Skeletal muscle satellite cell (primary cell): ENCODE results near the gene GRAMD1B.

Experiments
- H3K27me3 ChIP-seq: 2 replicates; pipeline ENCODE4 v1.7.0; 2013; ENCODE audit warnings: low read length; ENCODE audit not compliant: control insufficient read depth, insufficient read depth
- H3K36me3 ChIP-seq: 2 replicates; pipeline ENCODE4 v1.7.0; 2013; ENCODE audit warnings: mild to moderate bottlenecking, control low read depth, low read length; ENCODE audit not compliant: insufficient read depth
- H3K4me1 ChIP-seq: 2 replicates; pipeline ENCODE4 v1.7.0; 2013; ENCODE audit warnings: low read length; ENCODE audit not compliant: control insufficient read depth, insufficient read depth
- H3K4me2 ChIP-seq: 2 replicates; pipeline ENCODE4 v1.7.0; 2013; ENCODE audit warnings: mild to moderate bottlenecking, low read length
- H3K4me3 ChIP-seq: 2 replicates; pipeline ENCODE4 v1.7.0; 2013; ENCODE audit warnings: low read length
- H3K9ac ChIP-seq: 2 replicates; pipeline ENCODE4 v1.7.0; 2013; ENCODE audit warnings: mild to moderate bottlenecking, low read depth, low read length, moderate library complexity
- H3K9me3 ChIP-seq: replicated peaks from 2 replicates; pipeline ENCODE4 v1.7.0; 2013; ENCODE audit warnings: mild to moderate bottlenecking, control low read depth, low read length

GRAMD1B gene

GRCh38 chr11:123580557-123581275, 150.6 kb downstream of the GRAMD1B start:
- Histone ChIP-seq H3K9ac (no peak overlapping the region), H3K4me1 (no peaks in the 10 kb centered on the region), H3K4me2 (no peak overlapping the region), H3K9me3 (no peaks in the 10 kb centered on the region), H3K36me3 (no peaks in the 10 kb centered on the region), H3K27me3 (peaks cover 28% of the 10 kb centered on the region), H3K4me3 (no peak overlapping the region)

DNA sequence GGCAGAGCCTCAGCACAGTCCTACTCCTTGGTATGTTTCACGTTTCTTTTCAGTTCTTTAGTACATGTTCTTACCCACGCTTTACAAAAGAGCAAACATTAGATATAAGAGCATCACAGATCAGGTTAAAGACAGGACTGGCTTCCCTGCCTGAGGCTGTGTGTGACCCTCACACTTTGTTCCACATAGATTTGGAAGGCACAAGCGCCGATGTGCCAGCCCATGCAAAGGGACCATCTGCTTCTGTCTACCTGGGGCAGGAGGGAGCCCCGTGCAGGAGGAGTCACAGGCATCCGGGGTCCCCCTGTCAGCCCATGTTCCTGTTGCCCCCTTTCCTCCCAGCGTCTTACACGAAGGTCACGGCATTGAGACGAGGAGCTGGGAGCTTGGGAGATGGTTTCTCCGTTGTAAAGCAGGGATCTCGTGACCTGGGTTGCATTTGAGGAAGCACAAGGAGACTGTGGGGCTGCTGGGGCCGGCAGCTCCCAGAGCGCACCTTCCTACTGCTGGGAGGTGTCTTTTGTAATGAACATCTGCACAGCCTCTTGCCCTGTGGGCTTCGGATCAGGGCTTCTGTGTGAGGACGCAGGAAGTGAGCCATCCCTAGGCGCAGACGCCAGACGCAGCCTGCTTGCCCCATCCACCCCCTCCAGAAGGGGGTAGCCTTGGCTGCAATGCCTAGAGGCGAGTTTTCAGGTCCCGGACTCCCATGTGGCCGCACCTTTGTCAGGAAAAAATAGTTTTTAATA, 151.8 kb downstream of the GRAMD1B start:
- Histone ChIP-seq H3K4me2 (no peak overlapping the region), H3K36me3 (no peaks in the 10 kb centered on the region), H3K9ac (no peak overlapping the region), H3K9me3 (no peaks in the 10 kb centered on the region), H3K4me3 (no peak overlapping the region), H3K4me1 (no peaks in the 10 kb centered on the region), H3K27me3 (peaks cover 17% of the 10 kb centered on the region)

DNA sequence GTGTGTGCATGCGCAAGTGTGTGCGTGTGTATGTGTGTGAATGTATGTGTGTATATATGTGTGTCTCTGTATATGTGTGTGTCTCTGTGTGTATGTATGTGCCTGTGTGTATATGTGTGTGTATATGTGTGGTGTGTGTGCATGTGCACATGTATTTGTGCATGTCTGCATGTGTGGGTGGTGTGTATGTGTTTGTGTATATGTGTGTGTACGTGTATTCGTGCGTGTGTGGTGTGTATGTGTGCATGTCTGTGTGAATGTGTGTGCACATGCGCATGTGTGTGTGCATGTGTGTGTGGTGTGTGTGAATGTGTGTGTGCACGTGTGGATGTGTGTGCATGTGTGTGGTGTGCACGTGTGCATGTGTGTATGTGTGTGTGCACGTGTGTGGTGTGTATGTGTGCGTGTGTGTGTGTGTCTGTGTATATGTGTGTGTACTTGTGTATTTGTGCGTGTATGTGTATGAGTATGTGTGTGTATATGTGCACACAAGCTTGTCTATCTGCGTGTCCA, 153.0 kb downstream of the GRAMD1B start:
- Histone ChIP-seq H3K27me3 (peaks cover 16% of the 10 kb centered on the region), H3K36me3 (no peaks in the 10 kb centered on the region), H3K9me3 (no peaks in the 10 kb centered on the region), H3K4me1 (no peaks in the 10 kb centered on the region), H3K4me2 (no peak overlapping the region), H3K4me3 (no peak overlapping the region), H3K9ac (no peak overlapping the region)

DNA sequence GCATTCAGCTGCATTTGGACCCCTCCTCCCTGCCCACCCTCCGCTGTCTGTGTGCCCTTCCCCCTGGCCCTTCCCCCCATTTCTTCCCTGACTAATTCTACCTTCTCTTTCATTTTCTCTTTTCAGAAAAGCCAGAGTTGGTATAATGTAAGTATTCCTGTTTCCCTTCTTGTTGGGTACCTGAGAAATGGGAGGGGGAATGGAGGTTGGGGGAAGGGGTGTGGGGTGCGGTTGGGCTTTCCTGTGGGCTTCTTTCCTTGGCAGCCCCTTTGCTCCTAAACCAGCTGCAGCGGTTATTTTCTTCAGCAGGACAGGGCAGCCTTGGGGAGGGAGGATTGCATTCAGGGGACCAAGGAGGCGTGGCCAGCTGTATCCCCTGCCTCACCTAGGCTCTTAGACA, 154.1 kb downstream of the GRAMD1B start:
- Histone ChIP-seq H3K36me3 (no peaks in the 10 kb centered on the region), H3K4me3 (no peak overlapping the region), H3K27me3 (peaks cover 11% of the 10 kb centered on the region), H3K9ac (no peak overlapping the region), H3K4me1 (no peaks in the 10 kb centered on the region), H3K9me3 (no peaks in the 10 kb centered on the region), H3K4me2 (no peak overlapping the region)

DNA sequence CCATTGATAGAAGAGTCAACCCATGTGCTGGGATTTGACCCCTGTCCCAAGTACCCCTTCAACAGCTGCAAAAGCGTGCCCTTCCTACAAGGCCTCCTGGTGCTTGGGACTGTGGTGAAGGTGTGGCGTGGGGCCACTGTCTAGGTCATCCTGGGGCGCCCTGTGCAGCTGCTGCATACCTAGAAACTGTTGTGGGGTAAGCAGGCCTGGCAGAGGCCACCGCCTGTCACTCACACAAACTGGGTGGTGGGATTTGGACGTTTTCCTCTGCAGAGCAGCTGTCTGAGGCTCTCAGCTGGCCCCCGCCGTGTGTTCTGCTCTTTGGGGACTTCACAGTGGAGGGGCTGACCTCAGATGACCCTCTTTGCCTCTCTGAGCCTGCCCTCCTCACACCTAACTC, 154.7 kb downstream of the GRAMD1B start:
- Histone ChIP-seq H3K9ac (no peak overlapping the region), H3K36me3 (no peaks in the 10 kb centered on the region)

DNA sequence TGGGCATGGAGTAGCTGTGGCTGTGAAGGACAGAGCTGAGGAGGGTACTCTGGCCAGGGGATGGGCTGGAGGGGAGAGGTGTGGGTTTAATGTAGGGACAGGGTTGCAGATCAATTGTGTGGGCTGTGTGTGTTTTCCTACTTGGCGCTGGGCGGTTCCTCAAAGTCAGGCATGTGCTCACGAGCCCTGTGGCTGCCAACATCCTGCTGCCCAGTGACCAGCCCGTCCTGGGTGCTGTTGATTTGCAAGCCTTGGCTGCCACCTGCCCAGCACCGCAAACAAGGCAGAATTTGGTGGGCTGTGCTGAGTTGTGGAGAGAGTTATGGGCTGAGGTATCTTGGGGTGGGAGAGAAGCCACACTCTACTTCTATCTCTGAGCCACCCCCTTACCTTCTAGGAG, 155.1 kb downstream of the GRAMD1B start:
- H3K4me1 ChIP-seq = peaks cover 6% of the 10 kb centered on the region
- H3K9me3 ChIP-seq = no peaks in the 10 kb centered on the region
- H3K27me3 ChIP-seq = peaks cover 9% of the 10 kb centered on the region
- H3K4me3 ChIP-seq = no peak overlapping the region
- H3K4me2 ChIP-seq = no peak overlapping the region
- H3K36me3 ChIP-seq = no peaks in the 10 kb centered on the region
- no peak overlapping the region for H3K9ac ChIP-seq

More for the DNA sequence above, 154.7 kb downstream of the GRAMD1B start:
- H3K9me3 ChIP-seq = no peaks in the 10 kb centered on the region
- peaks cover 2% of the 10 kb centered on the region for H3K4me1 ChIP-seq
- H3K27me3 ChIP-seq = peaks cover 11% of the 10 kb centered on the region
- H3K4me3 ChIP-seq = no peak overlapping the region
- H3K4me2 ChIP-seq = no peak overlapping the region

- H3K4me3 ChIP-seq = no peak overlapping the region
- H3K4me1 ChIP-seq = peaks cover 10% of the 10 kb centered on the region
- no peak overlapping the region for H3K9ac ChIP-seq
- no peak overlapping the region for H3K4me2 ChIP-seq
- H3K36me3 ChIP-seq = no peaks in the 10 kb centered on the region
- H3K9me3 ChIP-seq = no peaks in the 10 kb centered on the region
- peaks cover 7% of the 10 kb centered on the region for H3K27me3 ChIP-seq
Observed at GRCh38 chr11:123585706-123586105, 155.6 kb downstream of the GRAMD1B start.

- Histone ChIP-seq H3K9me3 (no peaks in the 10 kb centered on the region), H3K36me3 (no peaks in the 10 kb centered on the region), H3K4me3 (no peak overlapping the region), H3K27me3 (no peaks in the 10 kb centered on the region), H3K4me1 (peaks cover 10% of the 10 kb centered on the region), H3K4me2 (no peak overlapping the region), H3K9ac (no peak overlapping the region)
Observed at GRCh38 chr11:123586568-123586967, 156.5 kb downstream of the GRAMD1B start.

- no peaks in the 10 kb centered on the region for H3K36me3 ChIP-seq
- no peak overlapping the region for H3K4me2 ChIP-seq
- no peaks in the 10 kb centered on the region for H3K27me3 ChIP-seq
- peaks cover 10% of the 10 kb centered on the region for H3K4me1 ChIP-seq
- no peak overlapping the region for H3K4me3 ChIP-seq
- H3K9me3 ChIP-seq = no peaks in the 10 kb centered on the region
- H3K9ac ChIP-seq = no peak overlapping the region
Observed at GRCh38 chr11:123587044-123587443, 157.0 kb downstream of the GRAMD1B start.

DNA sequence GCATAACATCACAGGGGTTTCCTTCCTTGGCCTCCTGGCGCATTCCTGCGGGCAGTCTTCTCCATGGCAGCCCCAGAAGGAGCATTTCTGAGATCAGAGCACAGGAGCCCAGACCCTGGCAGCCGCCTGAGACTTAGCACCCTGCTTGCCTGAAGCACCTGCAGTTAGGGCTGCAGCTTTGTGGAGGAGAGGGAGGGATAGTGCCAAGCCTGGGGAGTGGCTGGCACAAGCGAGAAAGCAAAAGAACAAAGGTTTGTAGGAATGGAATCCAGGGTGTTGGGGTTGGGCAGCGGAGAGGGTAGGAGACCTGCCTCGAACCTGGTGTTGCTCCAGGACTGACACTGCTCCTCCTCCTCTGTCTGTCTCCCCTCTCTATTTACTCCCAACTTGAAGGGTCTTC, 157.5 kb downstream of the GRAMD1B start:
- Histone ChIP-seq H3K4me2 (no peak overlapping the region), H3K4me1 (peaks cover 10% of the 10 kb centered on the region), H3K4me3 (no peak overlapping the region), H3K27me3 (no peaks in the 10 kb centered on the region), H3K9me3 (no peaks in the 10 kb centered on the region), H3K36me3 (no peaks in the 10 kb centered on the region), H3K9ac (no peak overlapping the region)

GRCh38 chr11:123588117-123588863, 158.2 kb downstream of the GRAMD1B start:
- no peak overlapping the region for H3K4me2 ChIP-seq
- no peaks in the 10 kb centered on the region for H3K9me3 ChIP-seq
- no peak overlapping the region for H3K4me3 ChIP-seq
- no peaks in the 10 kb centered on the region for H3K36me3 ChIP-seq
- peaks cover 10% of the 10 kb centered on the region for H3K4me1 ChIP-seq
- no peaks in the 10 kb centered on the region for H3K27me3 ChIP-seq
- H3K9ac ChIP-seq = no peak overlapping the region
